AG20443 (cell line): ENCODE data around the gene ZNF628.

ENCODE experiments used
- DNase-seq: peaks from one replicate; pipeline ENCODE4 v3.0.0; 2012; ENCODE audit warnings: low spot score, mixed read lengths

The ZNF628 gene

GRCh38 chr19:55529636-55530234 lies 53.3 kb downstream of the ZNF628 start:
- DNase-seq: no peak

GRCh38 chr19:55530996-55531395 lies 54.6 kb downstream of the ZNF628 start:
- DNase-seq: no peak
